Epithelial cell of esophagus (primary cell): ENCODE measurements around the gene PAN2.
"Not testable (repeated sequence)": the region's sequence is repeated elsewhere in the genome, so short reads cannot be mapped to it uniquely, and the experiment has no call there.

Experiments used
- DNase-seq: peaks from one replicate; pipeline ENCODE4 v3.0.0; 2010; ENCODE audit warnings: low read depth
- H3K4me3 ChIP-seq: 2 replicates; pipeline ENCODE4 v1.5.1; 2011; ENCODE audit warnings: mild to moderate bottlenecking, low read length, control low read depth
- TF ChIP-seq, protein P1 (sequence below): IDR thresholded peaks from 2 replicates; pipeline ENCODE4 v1.5.1; 2011; ENCODE audit warnings: low read depth, mild to moderate bottlenecking, low read length, control low read depth, inconsistent platforms; ENCODE audit not compliant: insufficient read depth; ENCODE audit errors: missing control alignments

PAN2 gene

DNA sequence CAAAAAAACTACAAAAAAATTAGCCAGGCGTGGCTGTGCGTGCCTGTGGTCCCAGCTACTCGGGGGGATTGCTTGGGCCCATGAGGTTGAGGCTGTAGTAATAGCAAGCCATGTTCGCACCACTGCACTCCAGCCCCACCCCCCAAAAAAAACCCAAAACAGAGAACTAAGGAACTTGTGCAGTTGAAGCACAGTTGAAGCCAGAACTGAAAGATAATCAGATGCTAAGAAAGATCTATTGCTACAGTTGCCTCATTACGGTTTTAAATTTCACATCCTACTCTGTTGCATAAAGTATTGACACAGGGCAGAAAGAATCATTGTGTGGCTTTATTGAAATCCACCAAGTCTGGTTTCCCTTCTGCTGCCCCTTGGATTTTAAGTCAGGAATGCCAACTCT is 37.5 kb downstream of the PAN2 start:
- DNase-seq = no peak
- H3K4me3 ChIP-seq = no peak overlapping the region
- TF ChIP-seq, protein P1, sequence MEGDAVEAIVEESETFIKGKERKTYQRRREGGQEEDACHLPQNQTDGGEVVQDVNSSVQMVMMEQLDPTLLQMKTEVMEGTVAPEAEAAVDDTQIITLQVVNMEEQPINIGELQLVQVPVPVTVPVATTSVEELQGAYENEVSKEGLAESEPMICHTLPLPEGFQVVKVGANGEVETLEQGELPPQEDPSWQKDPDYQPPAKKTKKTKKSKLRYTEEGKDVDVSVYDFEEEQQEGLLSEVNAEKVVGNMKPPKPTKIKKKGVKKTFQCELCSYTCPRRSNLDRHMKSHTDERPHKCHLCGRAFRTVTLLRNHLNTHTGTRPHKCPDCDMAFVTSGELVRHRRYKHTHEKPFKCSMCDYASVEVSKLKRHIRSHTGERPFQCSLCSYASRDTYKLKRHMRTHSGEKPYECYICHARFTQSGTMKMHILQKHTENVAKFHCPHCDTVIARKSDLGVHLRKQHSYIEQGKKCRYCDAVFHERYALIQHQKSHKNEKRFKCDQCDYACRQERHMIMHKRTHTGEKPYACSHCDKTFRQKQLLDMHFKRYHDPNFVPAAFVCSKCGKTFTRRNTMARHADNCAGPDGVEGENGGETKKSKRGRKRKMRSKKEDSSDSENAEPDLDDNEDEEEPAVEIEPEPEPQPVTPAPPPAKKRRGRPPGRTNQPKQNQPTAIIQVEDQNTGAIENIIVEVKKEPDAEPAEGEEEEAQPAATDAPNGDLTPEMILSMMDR = no peak

DNA sequence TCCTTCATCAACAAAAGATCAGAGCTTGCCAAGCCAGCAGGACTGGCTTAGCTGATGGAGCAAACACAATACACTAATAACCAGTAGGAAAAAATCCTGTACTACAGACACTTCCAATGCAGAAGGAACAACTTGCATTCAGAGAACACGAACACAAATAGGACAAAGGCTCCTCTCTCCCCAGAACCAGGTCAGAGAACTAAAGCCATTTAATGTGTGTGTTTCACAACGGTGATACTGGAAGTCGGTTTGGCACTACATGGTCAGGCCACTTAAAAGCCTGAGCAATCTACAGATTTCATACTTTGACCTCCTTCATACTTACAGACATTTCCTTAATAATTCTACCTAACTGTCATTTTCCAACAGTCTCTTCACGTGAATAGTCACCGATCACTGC is 40.0 kb downstream of the PAN2 start:
- TF ChIP-seq, protein P1 = no peak
- H3K4me3 ChIP-seq = no peak overlapping the region
- DNase-seq = no peak

DNA sequence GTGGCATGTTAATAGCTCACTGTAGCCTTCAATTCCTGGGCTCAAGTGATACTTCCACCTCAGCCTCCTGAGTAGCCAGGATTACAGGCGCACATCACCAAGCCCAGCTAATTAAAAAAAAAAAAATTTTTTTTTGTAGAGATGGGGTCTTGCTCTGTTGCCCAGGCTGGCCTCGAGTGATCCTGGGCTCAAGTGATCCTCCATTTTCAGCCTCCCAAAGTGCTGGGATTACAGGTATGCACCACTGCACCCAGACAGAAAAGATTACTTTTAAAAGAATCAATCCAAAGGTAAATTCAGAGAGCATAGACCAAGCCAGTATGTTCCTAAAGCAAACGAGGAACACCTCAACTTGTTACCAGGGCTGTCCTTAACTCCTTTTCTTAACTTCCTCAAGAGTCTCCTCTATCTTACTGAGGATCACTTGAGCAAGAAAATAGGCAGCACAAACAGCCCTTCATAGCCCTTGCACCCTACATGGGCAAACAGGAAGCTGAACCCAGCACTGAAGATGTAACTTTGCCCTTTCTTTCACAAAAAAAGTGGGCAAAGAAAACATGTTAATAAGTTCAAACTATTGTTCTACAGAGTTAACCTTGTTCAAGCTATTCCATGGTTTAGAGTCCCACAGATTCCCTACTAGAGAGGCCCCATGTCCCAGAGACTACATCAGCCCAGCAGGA is 45.0 kb downstream of the PAN2 start:
- no peak overlapping the region for H3K4me3 ChIP-seq
- no peak for DNase-seq
- TF ChIP-seq, protein P1 = no peak

DNA sequence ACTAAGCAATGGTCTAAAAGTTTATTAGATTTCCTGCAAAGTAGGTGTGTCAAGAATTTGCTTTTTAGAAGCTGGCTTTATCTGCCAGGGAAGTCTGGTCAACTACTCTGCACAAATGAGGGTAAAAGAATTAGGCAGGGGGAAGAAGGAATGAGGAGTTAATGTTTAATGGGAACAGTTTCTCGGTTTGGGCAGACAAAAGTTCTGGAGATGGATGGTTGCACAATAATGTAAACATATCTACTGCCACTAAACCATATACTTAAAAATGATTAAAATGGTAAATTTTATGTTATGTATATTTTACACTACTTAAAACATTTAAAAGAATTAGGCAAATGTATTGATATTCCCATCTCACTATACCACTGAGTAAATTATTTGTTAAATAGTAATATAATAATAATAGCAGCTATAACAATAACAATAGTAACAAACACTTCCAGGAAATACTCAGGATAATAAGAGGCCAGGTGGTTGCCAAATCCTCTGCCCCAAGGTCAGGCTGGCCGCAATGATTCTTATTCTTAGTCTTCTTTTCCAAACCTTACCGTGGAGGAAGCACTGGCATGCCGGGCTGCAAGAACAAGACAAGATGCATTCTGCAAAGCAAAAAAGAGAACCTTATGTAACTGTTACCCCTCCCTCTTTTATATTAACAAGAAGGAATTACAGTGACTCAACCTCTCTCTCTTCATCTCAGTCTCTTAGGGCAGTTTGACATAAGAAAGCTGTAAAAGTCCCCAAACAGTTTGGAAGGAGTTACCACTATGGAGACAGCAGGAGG is 47.6 kb downstream of the PAN2 start:
- no peak overlapping the region for H3K4me3 ChIP-seq
- TF ChIP-seq, protein P1 = no peak
- no peak for DNase-seq

DNA sequence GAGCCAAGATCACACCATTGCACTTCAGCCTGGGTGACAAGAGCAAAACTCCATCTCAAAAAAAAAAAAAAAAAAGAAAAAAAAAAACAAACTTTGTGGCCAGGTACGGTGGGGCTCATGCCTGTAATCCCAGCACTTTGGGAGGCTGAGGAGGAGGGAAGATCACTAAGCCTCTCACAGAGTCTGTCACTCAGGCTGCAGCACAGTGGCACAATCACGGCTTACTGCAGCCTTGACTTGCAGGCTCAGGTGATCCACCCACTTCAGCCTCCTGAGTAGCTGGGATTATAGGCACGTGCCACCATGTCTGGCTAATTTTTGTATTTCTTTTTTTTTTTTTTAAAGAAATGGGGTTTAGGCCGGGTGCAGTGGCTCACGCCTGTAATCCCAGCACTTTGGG is 49.5 kb downstream of the PAN2 start:
- not testable (repeated sequence) for H3K4me3 ChIP-seq, DNase-seq

DNA sequence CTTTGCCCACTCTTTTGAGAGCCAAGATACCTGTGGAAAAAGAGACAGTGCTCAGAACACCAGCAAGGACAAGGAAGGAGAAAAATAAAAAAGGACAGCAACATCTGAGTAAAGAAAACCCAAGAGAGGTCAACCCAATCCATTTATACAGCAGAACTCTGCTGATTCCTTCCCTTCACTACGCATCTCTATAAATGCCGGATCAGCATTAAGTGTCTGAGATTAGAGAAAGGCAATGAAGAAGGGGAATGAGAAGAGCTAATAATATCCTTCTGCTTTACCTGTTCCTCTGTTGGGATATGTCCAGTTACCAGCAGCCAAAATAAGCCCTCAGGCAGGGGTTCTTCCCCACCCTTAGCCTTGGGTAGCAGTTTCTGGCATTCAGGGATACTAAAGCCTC is 51.2 kb downstream of the PAN2 start:
- TF ChIP-seq, protein P1 = no peak
- H3K4me3 ChIP-seq = no peak overlapping the region
- no peak for DNase-seq

DNA sequence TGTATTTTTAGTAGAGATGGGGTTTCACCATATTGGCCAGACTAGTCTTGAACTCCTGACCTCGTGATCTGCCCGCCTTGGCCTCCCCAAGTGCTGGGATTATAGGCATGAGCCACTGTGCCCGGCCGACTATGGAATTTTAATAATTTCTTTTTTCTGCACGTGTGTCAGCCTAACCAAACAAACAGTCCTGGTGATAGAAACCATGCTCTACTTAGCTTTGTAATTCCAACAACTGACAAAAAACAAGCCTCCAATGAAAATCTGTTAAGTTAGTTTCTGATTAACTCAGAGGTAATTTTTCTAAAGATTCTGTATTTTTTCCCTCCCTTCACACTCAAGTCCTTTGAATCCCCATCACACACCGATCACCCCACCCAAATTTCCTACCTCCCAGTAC is 51.8 kb downstream of the PAN2 start:
- DNase-seq = no peak
- TF ChIP-seq, protein P1 = no peak
- no peak overlapping the region for H3K4me3 ChIP-seq
